GM12891 (cell line): ENCODE data around the gene SSX3. TPM values are rescaled to one million over a fixed set of nuclear protein-coding genes. Genes with fewer than 3 reads are reported as not detected.
"Not testable (repeated sequence)": the region's sequence is repeated elsewhere in the genome, so short reads cannot be mapped to it uniquely, and the experiment has no call there.

Experiments
- DNase-seq: peaks from one replicate; pipeline ENCODE4 v3.0.0; 2011; ENCODE audit warnings: low spot score; ENCODE audit not compliant: insufficient read length
- FAIRE-seq: peaks from 2 replicates; lab custom pipeline; 2011; peaks lifted over from hg19 to GRCh38; lab: Jason Lieb, UNC
- PAX5 ChIP-seq: IDR thresholded peaks from 2 replicates; pipeline ENCODE4 v1.6.1; 2011; ENCODE audit warnings: low read length, moderate library complexity, mild to moderate bottlenecking; ENCODE audit not compliant: insufficient read depth, severe bottlenecking
- POLR2A ChIP-seq: IDR thresholded peaks from 2 replicates; pipeline ENCODE4 v1.6.1; 2011; ENCODE audit warnings: low read depth, low read length, control low read depth
- POLR2AphosphoS5 ChIP-seq: IDR thresholded peaks from 2 replicates; pipeline ENCODE4 v1.6.1; 2011; ENCODE audit warnings: low read depth, low read length, control low read depth
- POU2F2 ChIP-seq: IDR thresholded peaks from 2 replicates; pipeline ENCODE4 v1.6.1; 2011; ENCODE audit warnings: low read depth, mild to moderate bottlenecking, control low read depth, low read length, moderate library complexity
- SPI1 ChIP-seq: IDR thresholded peaks from 2 replicates; pipeline ENCODE4 v1.6.1; 2011; ENCODE audit warnings: low read depth, low read length, control low read depth
- TAF1 ChIP-seq: IDR thresholded peaks from 2 replicates; pipeline ENCODE4 v1.6.1; 2011; ENCODE audit warnings: low read depth, low read length, control low read depth
- polyA plus RNA-seq: library from polyadenylated mRNA; unstranded; fragments of >200 nt; gene quantifications from one replicate; pipeline ENCODE4 v1.2.1, GENCODE V29; 2012; ENCODE audit warnings: low read depth, missing spikeins, inconsistent platforms; ENCODE audit not compliant: missing spikeins

SSX3 gene, protein sequence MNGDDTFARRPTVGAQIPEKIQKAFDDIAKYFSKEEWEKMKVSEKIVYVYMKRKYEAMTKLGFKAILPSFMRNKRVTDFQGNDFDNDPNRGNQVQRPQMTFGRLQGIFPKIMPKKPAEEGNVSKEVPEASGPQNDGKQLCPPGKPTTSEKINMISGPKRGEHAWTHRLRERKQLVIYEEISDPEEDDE
- polyA plus RNA-seq = not detected

DNA sequence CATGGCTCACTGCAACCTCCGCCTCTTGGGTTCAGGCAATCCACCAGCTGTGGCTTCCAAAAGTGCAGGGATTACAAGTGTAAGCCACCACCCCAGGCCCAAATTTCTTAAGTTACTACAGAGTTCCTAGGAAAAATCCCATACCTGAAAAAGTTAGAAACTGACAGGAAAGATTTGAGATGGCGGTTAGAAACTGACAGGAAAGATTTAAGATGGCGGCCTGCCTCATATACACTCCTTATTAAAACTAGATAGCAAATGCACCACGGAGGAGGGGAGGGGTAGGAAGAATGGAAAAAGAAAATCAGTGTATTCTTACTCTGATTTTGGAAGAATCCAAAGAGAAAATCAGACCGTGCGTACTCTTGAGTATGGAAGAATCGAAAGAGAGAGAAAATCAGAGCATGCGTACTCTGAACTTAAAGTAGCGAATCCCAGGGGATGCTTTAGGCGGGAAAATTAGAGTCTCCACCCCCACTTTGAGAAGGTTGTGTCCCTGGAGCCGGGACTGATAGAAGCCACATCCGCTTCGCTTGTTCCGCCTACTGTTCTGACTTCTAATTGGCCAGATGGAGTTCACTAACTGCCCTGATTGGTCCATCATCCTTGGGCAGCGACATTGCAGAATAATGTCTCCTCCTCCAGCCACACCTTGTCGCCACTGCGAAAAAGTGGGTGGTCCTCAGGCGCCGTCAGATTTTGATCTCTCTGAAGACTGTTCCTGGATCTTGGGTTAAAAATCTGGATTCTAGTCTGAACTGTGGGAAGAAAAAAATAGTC lies at the start of gene SSX3:
Gene SSX3 (minus strand): TSS at position 389 of the 780 bp plus-strand sequence. CDS start 1,454 bp downstream, outside the sequence.
- not testable (repeated sequence) for FAIRE-seq, DNase-seq

DNA sequence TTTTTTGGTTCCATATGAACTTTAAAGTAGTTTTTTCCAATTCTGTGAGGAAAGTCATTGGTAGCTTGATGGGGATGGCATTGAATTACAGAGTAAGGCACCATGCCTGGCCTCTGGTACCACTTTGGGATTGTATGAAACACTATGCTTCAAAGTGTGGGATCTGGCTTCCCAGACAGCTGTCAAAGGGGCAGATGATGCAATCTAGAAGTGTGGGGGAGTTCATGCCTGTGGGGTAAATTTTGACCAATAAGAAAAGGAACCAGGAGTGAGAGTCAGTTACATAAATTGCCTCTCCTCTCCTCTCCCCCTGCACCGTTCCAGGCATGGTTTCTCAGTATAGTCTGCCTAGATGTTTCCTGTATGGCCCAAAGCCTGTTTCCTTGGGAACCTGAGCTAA lies 41.3 kb upstream of the SSX3 start:
- DNase-seq, FAIRE-seq: not testable (repeated sequence)

DNA sequence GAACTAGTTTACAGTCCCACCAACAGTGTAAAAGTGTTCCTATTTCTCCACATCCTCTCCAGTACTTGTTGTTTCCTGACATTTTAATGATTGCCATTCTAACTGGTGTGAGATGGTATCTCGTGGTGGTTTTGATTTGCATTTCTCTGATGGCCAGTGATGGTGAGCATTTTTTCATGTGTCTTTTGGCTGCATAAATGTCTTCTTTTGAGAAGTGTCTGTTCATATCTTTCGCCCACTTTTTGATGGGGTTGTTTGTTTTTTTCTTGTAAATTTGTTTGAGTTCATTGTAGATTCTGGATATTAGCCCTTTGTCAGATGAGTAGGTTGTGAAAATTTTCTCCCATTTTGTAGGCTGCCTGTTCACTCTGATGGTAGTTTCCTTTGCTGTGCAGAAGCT lies 40.4 kb upstream of the SSX3 start:
- DNase-seq = not testable (repeated sequence)

GRCh38 chrX:48383239-48383638 lies 26.7 kb upstream of the SSX3 start, which contains the start of gene SSX4:
Gene SSX4, plus strand, starts transcription at chrX:48383539. Its CDS starts 515 bp downstream, at chrX:48384054.
- not testable (repeated sequence) for FAIRE-seq, DNase-seq

More for the DNA sequence above, 40.4 kb upstream of the SSX3 start:
- not testable (repeated sequence) for FAIRE-seq

DNA sequence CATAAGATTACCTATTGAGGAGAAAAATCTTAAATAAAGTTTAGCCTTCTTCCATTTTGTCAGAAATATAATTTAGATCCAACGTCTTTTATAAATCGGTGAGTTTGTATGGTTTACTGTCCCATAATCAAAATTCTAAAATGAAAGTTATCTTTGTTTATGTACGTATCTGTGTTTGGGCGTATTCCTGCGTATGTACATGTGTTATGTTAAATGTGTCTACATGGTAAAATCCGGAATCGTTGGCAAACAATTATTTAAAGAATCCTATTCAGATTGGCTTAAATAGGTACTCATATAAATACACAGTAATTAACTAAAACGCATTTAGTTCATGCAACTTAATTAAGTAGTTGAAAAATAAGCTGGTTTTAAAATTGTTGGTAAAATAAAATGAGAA lies 13.9 kb upstream of the SSX3 start:
- not testable (repeated sequence) for FAIRE-seq, DNase-seq

- FAIRE-seq = not testable (repeated sequence)
These were observed 11.4 kb upstream of the SSX3 start for GRCh38 chrX:48367717-48368408.

DNA sequence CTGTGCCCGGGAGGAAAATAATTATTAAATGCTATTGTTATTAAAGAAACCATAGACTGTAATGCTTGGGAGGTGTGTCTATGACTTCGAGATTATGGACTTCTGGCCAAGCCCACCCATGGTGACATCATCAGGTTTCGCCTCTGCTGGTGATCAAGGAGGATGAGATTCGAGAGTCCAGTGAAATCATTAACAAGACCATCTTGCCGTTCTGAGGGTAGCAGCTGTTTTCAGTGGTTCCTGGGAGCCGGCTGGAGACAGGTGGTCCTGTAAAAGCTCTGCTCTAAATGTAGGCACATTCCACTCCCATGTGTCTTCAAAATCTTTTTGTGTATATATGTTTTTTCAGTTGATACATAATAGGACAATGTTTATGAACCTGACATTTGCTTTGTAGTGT lies 2.8 kb upstream of the SSX3 start:
- FAIRE-seq, DNase-seq: not testable (repeated sequence)

More at GRCh38 chrX:48367717-48368408, 11.4 kb upstream of the SSX3 start:
- DNase-seq = not testable (repeated sequence)

DNA sequence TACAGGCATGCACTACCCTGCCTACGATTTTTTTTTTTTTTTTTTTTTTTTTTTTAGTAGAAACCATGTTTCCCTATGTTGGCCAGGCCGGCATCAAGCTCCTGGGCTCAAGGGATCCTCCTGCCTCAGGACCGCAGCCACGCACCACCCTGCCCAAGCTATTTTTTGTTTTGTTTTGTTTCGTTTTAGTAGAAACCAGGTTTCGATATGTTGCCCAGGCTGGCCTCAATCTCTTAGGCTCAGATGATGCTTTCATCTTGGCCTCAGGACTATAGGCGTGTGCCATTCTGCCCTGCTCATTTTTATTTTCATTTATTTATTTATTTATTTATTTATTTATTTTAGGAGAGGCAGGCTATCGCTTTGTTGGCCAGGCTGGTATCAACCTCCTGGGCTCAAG lies 1.2 kb upstream of the SSX3 start:
- no peak for DNase-seq
- no peak for TF ChIP-seq POU2F2
- TF ChIP-seq POLR2AphosphoS5 = no peak
- TF ChIP-seq TAF1 = no peak
- no peak for TF ChIP-seq SPI1
- TF ChIP-seq POLR2A = no peak
- no peak for TF ChIP-seq PAX5
- no peak for FAIRE-seq

GRCh38 chrX:48346059-48346458 lies 10.4 kb downstream of the SSX3 start:
- not testable (repeated sequence) for FAIRE-seq, DNase-seq

DNA sequence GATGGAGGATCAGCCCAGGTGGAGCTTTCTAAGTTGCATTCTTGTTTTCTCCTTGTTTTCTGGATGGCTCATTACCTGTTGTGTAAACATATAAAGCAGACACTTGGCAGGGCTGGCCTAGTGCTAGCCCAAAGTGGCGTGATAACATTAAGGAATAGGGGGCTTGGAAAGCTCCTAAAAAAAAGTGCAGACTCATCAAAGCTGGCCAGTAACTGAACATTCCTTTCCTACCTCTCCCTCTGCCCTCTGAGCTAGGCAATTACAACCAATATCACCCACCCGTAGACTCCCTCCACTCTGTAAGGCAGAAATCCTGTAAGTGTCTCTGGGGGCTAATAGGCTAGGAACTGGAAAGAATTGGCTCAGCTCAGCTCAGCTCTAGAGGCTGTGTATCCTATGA lies 42.5 kb downstream of the SSX3 start:
- DNase-seq = not testable (repeated sequence)

DNA sequence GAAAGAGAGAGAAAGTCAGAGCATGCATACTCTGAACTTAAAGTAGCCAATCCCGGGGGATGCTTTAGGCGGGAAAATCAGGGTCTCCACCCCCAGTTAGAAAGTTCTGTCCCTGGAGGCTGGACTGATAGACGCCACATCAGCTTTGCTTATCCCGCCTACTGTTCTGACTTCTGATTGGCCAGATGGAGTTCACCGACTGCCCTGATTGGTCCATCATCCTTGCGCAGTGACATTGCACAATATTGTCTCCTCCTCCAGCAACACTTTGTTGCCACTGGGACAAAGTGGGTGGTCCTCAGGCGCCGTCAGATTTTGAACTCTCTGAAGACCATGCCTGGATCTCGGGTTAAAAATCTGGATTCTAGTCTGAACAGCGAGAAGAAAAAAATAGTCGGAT lies 50.3 kb downstream of the SSX3 start:
- DNase-seq (no peak), FAIRE-seq (no peak)
- TF ChIP-seq POLR2A = no peak
- no peak for TF ChIP-seq POLR2AphosphoS5
- no peak for TF ChIP-seq SPI1
- no peak for TF ChIP-seq PAX5
- no peak for TF ChIP-seq TAF1
- no peak for TF ChIP-seq POU2F2

More for the DNA sequence above, 42.5 kb downstream of the SSX3 start:
- FAIRE-seq = not testable (repeated sequence)
